ENCODE results near the gene PTGES3.
A peak's percentile ranks its signal among the peaks of the same experiment; 100 is the strongest.
"Not testable (repeated sequence)": the region's sequence is repeated elsewhere in the genome, so short reads cannot be mapped to it uniquely, and the experiment has no call there.

Gene PTGES3
- total RNA-seq, result 209 to 390 reads per million in 2 experiments

DNA sequence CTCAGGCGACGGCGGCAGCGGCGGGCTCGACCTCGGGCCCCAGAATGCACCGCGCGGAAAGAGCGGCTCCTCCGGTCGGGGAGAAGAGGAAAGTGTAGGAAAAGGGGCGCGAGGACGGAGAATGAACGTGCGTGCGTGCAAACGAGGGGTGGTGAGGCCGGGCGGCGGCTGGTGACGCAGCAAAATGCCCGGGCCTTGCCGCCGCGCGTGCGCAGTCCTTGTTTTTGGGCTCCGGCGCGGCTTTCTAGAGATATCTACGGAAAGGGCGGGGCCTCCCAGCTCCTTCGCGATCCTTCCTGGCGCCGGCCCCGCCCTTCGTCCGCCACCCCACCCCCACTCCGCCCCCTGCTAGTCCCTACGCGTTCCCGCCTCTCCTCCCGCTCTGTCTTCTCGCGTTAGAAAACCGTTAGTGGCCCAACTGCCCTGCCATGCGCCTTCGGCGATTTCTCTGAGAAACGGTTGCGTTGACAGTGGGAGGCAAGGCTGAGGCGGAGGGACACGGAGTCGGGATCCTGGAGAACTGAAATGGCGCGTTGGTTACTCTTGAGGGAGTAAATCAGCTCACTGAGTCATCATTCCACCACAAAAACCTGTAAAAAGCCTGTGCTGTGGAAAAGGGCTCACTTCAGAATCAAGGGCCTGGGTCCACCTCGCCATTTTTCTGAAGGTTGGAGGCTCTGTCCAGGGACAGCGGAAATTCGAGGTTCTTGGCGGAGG, at the start of gene PTGES3:
Gene PTGES3, minus strand, starts transcription at position 156 of the 717 bp plus-strand sequence. CDS start 285 bp downstream, outside the sequence.
- peak; percentile 95 for DNase-seq (ENCODE audit: low read depth)

- no peak for DNase-seq (ENCODE audit: low read depth)
These were observed 40.2 kb upstream of the PTGES3 start for GRCh38 chr12:56728139-56728861.

GRCh38 chr12:56726196-56726675, 38.2 kb upstream of the PTGES3 start:
- not testable (repeated sequence) for DNase-seq (ENCODE audit: low read depth)

DNA sequence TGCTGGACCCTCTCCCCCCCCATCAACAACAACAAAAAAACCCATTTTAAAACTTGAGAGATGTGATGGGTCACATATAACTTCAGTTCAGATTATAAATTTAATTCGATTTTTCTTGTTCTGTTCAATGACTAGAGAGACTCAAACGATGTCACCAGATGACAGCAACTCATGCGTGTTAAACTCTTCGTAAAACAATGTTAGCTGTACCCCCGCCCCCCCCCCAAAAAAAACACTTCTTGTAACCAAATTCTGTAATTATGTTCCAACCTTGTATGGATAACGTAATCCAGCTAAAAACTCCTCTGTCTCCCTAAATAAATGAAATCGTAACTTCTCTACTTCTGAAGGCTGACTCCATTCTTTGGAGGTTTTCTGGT, 37.6 kb upstream of the PTGES3 start:
- no peak for DNase-seq (ENCODE audit: low read depth)

- DNase-seq (ENCODE audit: low read depth), result peak; percentile 96
These were observed 37.1 kb upstream of the PTGES3 start, which contains the start of gene NACA for GRCh38 chr12:56724972-56725722. TSS of gene NACA (minus strand) at chr12:56725299. CDS start at chr12:56724521, 778 bp downstream.

- DNase-seq (ENCODE audit: low read depth), result no peak
These were observed 36.6 kb upstream of the PTGES3 start for GRCh38 chr12:56724701-56724971.

DNA sequence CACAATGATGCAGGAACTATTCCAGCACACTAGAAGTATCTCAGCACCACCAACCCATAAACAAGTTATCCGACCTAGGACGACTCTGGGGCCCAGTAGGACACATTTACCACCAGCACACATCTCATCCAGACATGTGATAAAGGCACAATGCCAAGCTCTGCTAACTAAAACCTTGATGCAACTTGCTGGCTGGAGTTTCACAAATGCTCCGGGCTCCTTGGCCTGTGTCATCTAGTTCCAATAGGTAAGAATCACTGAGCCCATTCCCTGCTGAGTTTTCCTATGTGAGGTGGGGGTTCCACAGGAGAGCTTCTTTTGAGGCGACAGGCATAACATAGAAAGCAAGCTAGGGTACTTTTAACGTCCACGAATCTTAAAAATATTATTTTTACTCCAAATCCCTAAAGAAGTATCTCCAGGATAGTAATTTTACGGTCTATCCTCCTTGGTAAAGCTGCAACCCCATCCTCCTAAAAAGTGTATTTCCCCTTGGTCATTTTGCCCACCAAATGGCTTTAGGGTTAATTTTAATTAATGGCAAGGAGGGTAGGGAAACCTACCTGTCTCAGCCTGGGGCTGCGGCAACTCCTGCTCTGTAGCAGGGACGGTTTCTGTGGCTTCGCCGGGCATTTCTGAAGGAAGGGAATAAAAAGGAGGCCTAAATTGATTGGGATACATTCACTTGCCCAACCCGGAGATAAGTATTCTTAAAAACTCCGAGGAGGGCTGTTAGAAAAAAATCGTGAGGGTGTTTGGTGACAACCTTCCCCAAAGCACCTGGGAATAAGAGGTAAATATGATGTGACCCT, 36.0 kb upstream of the PTGES3 start:
- no peak for DNase-seq (ENCODE audit: low read depth)

DNA sequence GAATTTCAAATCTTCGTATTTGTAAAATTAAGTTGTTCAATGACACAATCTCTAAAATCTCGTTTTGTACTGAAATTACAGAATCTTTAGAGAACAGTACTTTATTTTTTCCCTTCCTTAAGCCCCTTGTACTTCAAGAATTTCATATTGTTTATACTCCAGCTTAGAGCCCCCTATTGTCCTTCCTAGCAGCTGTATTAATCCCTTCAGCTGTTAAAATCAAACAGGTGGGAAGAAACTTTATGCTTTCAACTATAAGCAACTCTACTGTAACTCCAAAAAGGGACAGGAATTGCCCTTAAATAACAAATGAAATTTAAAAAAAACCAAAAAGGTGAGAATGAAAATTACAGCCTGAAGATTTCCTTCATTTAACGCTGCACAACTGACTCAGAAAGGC, 35.3 kb upstream of the PTGES3 start:
- DNase-seq (ENCODE audit: low read depth), result no peak

GRCh38 chr12:56722832-56723231, 34.7 kb upstream of the PTGES3 start:
- DNase-seq (ENCODE audit: low read depth), result no peak

GRCh38 chr12:56721721-56722120, 33.6 kb upstream of the PTGES3 start:
- DNase-seq (ENCODE audit: low read depth), result no peak

GRCh38 chr12:56721216-56721615, 33.1 kb upstream of the PTGES3 start:
- DNase-seq (ENCODE audit: low read depth), result no peak

GRCh38 chr12:56720731-56721151, 32.7 kb upstream of the PTGES3 start:
- DNase-seq (ENCODE audit: low read depth), result no peak

- no peak for DNase-seq (ENCODE audit: low read depth)
These were observed 31.0 kb upstream of the PTGES3 start for GRCh38 chr12:56719056-56719455.

DNA sequence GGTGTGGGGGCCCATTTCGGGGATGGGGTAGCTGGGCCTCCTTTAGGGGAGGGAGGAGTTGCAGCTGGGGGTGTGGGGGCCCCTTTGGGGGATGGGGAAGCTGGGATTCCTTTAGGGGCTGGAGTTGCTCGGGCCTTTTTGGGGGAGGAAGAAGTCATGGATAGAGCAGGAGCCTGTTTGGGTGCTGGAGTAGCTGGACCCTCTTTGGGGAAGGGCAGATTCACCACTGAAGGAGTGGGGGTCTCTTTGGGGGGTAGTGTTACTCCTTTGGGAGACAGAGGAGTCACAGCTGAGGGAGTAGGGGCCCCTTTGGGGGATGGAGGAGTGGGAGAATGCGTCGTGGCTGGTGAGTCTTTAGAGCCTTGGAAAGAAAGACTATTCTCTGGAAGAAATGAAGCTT, 30.6 kb upstream of the PTGES3 start:
- no peak for DNase-seq (ENCODE audit: low read depth)

DNA sequence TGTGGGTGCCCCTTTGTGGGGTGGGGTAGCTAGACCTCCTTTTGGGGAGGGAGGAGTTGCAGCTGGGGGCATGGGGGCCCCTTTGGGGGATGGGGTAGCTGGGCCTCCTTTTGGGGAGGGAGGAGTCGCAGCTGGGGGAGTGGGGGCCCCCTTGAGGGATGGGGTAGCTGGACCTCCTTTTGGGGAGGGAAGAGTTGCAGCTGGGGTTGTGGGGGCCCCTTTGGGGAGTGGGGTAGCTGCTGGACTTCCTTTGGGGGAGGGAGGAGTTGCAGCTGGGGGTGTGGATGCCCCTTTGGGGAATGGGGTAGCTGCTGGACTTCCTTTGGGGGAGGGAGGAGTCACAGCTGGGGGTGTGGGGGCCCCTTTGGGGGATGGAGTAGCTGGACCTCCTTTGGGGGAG, 30.1 kb upstream of the PTGES3 start:
- no peak for DNase-seq (ENCODE audit: low read depth)

GRCh38 chr12:56716933-56717880, 29.1 kb upstream of the PTGES3 start:
- no peak for DNase-seq (ENCODE audit: low read depth)

GRCh38 chr12:56716458-56716857, 28.4 kb upstream of the PTGES3 start:
- DNase-seq (ENCODE audit: low read depth), result no peak

DNA sequence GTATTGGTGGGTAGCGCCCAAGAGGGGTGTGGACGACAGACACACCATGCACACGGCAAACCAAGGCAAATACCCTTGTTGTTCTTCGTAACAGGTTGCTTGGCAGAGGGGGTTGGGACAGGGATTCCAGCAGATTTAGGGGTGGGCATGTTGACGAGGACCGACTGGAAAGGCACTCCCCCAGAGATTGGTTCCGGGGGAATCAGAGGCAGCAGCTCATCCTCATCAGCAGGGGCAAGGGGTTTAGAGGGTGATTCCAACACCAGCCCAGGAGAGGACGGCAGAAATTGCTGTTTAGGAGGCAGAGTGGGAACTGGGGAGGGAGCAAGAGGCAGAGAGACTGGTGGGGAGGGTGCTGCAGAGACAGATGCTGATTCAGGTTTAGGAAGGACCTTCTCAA, 27.7 kb upstream of the PTGES3 start:
- DNase-seq (ENCODE audit: low read depth), result no peak

DNA sequence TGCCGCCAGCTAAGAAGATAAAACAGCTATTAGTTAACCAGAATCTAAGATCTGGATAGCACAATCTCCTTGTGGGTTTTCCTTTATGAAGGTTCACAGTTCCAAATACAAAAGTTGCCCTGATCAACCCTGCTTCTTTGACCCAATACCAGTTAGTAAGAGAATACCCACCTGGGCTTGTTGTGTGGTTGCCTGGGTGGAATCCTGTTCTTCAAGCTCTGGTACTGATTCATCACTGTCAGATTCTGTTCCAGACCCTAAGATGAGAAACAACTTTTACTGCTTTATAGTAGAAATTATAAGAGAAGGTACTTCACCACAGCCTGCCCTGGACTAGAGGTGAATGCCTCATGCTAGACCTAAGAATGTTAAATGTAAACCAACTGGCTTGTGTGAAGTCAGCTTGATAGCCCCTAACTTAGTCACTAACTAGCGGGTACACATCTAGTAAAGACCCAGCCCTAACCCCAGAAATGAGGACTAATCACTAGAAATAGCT, 26.4 kb upstream of the PTGES3 start:
- DNase-seq (ENCODE audit: low read depth), result no peak

GRCh38 chr12:56713345-56713744, 25.3 kb upstream of the PTGES3 start:
- no peak for DNase-seq (ENCODE audit: low read depth)

Measured in T follicular helper cell (primary cell).